CD4-positive, alpha-beta T cell treated with Interleukin-4 for 4 hours (primary cell): ENCODE measurements around the gene KANK2.
"Not testable (repeated sequence)": the region's sequence is repeated elsewhere in the genome, so short reads cannot be mapped to it uniquely, and the experiment has no call there.

Source experiments
- DNase-seq: peaks from one replicate; pipeline ENCODE4 v3.0.0-alpha.2; 2020

KANK2 gene

DNA sequence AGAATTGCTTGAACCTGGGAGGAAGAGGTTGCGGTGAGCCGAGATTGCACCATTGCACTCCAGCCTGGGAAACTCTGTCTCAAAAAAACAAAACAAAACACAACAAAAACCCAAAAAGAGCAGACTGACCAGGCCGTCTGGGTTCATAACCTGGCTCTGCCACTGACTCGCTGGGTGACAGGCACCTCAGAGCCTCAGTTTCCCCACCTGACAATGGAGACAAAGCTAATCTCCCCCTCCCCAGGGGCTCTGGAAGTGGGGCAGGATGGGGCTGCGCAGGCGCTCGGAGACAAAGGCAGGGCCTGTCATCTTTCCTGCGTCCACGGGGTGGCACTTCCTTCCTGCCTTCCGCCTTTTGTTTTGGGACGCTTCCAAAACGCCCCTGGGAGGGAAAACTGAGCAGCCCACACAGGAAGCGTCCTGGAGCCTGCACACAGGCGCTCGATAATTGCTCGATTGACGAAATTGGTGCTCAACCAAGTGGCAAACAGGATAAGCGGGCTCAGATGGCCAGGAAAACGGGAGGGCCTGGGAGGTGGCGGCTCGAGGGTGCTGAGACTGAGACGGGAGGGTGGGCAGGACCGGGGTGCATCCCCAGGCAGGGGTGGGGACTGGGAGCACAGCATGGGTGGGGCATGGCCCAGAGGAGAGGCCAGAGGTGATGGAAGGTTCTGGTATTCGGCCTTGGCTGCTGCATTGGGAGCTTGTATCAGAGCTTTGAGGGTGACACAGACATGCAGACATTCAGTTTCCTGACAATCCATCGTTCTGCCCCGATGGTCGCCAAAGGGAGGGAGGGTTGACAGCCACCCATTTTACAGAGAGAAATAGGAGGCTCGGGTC is 59.6 kb downstream of the KANK2 start:
- DNase-seq = peak; percentile 57

DNA sequence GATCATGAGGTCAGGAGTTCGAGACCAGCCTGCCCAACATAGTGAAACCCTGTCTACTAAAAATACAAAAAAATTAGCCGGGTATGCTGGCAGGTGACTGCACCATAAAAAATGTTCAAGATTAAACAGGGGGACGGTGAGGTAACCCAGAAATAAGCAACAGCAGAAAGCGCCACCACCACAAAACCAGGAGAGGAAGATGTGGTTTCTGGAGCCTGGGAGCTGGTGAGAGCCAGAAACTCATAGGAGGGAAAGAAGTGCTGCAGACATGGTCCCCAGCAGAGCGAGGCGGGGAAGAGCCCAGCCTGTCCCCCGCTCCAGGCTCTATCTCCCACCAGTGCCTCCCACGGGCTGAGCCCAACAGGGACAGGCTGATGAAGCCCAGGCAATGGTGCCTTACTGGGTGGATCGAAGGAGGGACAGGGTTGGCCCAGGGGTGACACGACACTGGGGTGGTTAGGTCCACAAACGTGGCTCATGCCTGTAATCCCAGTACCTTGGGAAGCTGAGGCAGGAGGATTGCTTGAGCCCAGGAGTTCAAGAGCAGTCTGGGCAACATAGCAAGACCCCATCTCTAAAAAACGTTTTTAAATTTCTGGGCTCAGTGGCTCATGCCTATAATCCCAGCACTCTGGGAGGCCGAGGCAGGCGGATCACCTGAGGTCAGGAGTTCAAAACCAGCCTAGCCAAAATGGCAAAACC is 60.8 kb downstream of the KANK2 start:
- no peak for DNase-seq

DNA sequence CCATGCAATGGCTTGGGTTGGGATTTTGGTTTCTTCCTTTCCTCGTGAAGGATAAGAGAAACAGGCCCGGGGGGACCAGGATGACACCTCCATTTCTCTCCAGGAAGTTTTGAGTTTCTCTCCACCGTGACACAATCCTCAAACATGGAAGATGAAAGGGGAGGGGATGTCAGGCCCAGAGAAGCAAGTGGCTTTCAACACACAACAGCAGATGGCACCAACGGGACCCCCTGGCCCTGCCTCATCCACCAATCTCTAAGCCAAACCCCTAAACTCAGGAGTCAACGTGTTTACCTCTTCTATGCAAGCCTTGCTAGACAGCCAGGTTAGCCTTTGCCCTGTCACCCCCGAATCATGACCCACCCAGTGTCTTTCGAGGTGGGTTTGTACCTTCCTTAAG is 65.9 kb downstream of the KANK2 start:
- no peak for DNase-seq

DNA sequence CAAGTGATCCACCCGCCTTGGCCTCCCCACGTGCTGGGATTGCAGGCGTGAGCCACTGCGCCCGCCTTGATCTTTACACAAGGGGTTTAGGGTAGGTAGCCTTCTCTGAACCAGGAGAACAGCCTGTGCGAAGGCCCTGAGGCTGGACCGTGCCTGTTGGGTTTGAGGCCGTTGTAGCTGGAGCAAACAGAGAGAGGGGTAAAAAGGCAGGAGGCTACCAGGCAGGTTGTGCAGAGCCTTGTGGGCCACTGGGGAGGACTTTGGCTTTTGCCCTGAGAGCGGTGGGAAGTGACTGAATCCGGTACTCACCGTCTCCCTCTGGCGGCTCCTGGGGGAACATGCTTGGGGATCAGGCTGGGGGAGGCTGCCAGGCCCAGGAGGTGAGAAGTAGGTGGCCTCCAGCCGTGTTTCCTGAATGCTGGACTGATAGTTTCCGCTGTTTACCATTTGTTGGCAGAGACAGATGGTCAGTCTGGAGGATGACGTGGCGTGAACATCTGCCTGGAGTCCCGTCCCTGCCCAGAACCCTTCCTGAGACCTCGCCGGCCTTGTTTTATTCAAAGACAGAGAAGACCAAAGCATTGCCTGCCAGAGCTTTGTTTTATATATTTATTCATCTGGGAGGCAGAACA is 66.4 kb downstream of the KANK2 start:
- DNase-seq = peak; percentile 66

DNA sequence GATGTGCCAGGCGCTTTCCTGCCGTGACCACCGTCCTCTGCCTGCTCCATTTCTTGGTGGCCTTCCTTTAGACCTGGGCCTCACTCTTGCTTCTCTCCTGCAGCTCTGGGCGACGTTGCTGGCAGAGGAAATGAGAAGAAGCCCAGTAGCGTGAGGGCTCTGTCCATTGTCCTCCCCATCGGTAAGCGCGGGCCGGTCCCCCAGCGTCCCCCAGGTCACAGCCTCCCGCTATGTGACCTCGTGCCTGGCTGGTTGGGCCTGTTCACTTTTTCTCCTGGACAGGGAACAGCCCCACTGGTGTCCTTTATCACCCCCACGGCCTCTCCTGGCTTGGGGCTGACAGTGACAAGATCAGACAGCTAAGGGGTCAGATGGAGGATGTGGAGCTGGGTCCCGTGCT is 69.4 kb downstream of the KANK2 start:
- no peak for DNase-seq

DNA sequence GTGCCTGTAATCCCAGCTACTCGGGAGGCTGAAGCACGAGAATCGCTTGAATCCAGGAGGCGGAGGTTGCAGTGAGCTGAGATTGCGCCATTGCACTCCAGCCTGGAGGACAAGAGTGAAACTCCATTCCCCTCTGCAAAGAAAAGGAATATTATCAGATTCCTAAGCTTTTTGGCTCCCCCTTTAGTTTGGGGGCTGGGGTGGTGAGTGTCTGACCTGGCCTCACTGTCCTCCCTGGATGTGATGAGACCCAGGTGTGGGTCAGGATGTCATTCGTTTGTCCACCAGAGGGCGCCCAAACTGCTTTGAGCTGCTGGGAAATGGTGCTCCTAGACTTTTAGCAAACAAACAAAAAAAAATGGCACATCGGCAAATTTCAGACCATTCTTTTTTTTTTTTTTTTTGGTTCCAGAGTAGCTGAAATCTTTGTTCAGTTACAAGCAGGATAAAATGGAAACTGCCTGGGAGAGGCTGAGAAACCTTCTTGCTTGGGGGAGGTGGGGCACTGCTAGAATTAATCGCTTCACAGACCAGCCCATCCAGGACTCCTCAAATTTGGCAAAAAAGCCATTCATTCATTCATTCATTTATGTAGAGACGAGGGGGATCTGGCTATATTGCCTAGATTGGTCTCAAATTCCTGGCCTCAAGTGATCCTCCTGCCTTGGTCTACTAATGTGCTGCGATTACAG is 71.2 kb downstream of the KANK2 start:
- peak; percentile 70 for DNase-seq

DNA sequence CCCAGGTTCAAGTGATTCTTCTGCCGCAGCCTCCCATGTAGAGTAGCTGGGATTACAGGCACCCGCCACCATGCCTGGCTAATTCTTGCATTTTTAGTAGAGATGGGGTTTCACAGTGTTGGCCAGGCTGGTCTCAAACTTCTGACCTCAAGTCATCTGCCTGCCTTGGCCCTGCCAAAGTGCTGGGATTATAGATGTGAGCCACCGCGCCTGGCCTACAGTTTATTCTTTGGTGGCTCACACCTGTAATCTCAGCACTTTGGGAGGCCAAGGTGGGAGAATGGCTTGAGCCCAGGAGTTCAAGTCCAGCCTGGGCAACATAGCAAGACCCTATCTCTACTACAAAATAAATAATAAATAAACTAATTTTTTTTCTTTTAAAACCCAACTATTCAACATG is 73.2 kb downstream of the KANK2 start:
- DNase-seq = not testable (repeated sequence)

DNA sequence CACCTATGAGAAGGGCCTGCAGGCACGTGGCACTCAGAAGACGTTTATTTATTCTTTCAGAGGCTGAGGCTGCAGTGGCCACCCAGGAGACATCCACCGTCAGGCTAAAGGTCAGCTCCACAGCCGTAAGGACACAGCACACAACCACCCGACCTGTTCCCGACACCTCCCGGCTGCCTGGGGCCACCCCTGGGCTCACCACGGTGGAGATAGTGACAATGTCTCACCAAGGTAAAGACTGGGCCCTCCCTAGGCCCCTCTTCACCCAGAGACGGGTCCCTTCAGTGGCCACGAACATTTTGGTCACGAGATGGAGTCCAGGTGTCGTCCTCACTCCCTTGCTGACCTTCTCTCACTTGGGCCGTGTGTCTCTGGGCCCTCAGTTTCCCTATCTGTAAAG is 74.2 kb downstream of the KANK2 start:
- no peak for DNase-seq

DNA sequence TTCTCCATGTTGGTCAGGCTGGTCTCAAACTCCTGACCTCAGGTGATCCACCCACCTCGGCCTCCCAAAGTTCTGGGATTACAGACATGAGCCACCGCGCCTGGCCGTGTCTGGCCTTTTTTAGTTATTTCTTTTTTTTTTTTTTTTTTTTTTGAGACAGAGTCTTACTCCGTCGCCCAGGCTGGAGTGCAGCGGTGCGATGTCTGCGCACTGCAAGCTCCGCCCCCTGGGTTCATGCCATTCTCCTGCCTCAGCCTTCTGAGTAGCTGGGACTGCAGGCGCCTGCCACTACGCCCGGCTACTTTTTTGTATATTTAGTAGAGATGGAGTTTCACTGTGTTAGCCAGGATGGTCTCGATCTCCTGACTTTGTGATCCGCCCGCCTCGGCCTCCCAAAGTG is 75.4 kb downstream of the KANK2 start:
- DNase-seq = not testable (repeated sequence)

DNA sequence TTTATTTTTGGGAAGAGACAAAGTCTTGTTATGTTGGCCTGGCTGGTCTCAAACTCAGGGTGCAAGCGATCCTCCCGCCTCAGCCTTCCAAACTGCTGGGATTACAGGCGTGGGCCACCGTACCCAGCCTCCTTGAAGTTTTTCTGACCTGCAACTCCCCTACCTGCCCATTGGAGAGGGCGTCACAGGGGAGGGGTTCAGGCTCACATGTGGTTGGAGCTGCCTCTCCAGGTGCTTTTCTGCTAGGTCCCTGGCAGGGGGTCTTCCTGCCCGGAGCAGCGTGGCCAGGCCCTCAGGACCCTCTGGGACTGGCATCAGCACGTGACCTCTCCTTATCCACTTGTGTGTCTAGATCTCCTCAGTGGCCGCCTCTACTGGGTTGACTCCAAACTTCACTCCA is 80.8 kb downstream of the KANK2 start:
- DNase-seq = no peak

DNA sequence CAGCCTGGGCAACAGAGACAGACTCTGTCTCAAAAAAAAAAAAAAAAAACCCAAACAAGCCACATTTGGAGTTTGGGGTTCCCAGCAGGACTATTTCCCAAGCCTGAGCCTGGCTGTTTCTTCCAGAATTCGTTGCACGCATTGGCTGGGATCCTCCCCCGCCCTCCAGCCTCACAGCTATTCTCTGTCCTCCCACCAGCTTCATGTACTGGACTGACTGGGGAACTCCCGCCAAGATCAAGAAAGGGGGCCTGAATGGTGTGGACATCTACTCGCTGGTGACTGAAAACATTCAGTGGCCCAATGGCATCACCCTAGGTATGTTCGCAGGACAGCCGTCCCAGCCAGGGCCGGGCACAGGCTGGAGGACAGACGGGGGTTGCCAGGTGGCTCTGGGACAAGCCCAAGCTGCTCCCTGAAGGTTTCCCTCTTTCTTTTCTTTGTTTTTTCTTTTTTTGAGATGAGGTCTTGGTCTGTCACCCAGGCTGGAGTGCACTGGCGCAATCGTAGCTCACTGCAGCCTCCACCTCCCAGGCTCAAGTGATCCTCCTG is 81.4 kb downstream of the KANK2 start:
- DNase-seq = no peak

DNA sequence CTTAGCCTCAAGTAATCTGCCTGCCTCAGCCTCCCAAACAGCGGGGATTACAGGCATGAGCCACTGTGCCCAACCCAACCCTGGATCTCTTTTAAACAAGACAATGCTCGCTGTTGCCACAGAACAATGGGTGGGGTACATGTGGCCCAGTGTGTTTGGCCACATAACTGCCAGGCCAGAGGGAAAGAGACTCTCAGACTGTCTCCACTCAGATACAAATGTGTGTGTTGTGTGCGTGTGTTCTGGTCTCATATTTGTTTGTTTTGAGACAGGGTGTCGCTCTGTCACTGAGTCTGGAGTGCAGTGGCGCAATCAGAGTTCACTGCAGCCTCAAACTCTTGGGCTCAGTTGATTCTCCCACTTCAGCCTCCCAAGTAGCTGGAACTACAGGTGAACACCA is 82.3 kb downstream of the KANK2 start:
- DNase-seq = no peak
